PC-9 (cell line): ENCODE data around the gene SEMA6D. TPM values are rescaled to one million over a fixed set of nuclear protein-coding genes. Genes with fewer than 3 reads are reported as not detected.

Source experiments
- BruUV-seq: library from RNA; stranded (reverse); fragments of 400-500 nt; replicated peaks from 2 replicates; lab custom pipeline; 2021; lab: Mats Ljungman, UMichigan
- CTCF ChIA-PET: fragments of 300-600 bp; sonication (Branson Sonifier 250); formaldehyde crosslinking; loops from one replicate; lab custom pipeline; 2022; ENCODE audit warnings: antibody characterized with exemption; lab: Charles Lee
- POLR2A ChIA-PET: fragments of 300-600 bp; sonication (Branson Sonifier 250); formaldehyde crosslinking; loops from one replicate; lab custom pipeline; 2022; ENCODE audit warnings: antibody characterized with exemption; ENCODE audit not compliant: unreplicated experiment; lab: Charles Lee
- DNase-seq, 2 experiments: peaks; one replicate each; pipeline versions ENCODE4 v3.0.0 to v3.0.0-alpha.2; 2015 to 2022; ENCODE audit warnings: mixed read lengths in 1 of 2
- H2AFZ ChIP-seq: fragments of 200-600 bp; sonication (generic); 2 replicates; pipeline ENCODE4 v1.8.1; 2017; ENCODE audit warnings: antibody characterized with exemption
- H3F3A ChIP-seq: fragments of 200-600 bp; sonication (generic); 2 replicates; pipeline ENCODE4 v1.8.1; 2017; ENCODE audit warnings: antibody characterized with exemption, mild to moderate bottlenecking, low read depth; ENCODE audit not compliant: insufficient read depth
- H3K27ac ChIP-seq: fragments of 200-600 bp; sonication (generic); 2 replicates; pipeline ENCODE4 v1.6.1; 2016; ENCODE audit warnings: mixed run types
- H3K27me3 ChIP-seq: fragments of 200-600 bp; sonication (generic); 2 replicates; pipeline ENCODE4 v1.6.1; 2016; ENCODE audit warnings: low read depth, mixed run types; ENCODE audit not compliant: insufficient read depth
- H3K36me3 ChIP-seq: fragments of 200-600 bp; sonication (generic); 2 replicates; pipeline ENCODE4 v1.6.1; 2016; ENCODE audit warnings: low read depth, mixed run types
- H3K4me1 ChIP-seq: fragments of 200-600 bp; sonication (generic); replicated peaks from 2 replicates; pipeline ENCODE4 v1.6.1; 2016; ENCODE audit warnings: mixed run types; ENCODE audit not compliant: insufficient read depth
- H3K4me2 ChIP-seq: fragments of 200-600 bp; sonication (generic); 2 replicates; pipeline ENCODE4 v1.6.1; 2017; ENCODE audit warnings: mixed run types
- H3K4me3 ChIP-seq: fragments of 200-600 bp; sonication (generic); 2 replicates; pipeline ENCODE4 v1.6.1; 2016; ENCODE audit warnings: mixed run types
- H3K79me2 ChIP-seq: fragments of 200-600 bp; sonication (generic); 2 replicates; pipeline ENCODE4 v1.6.1; 2017; ENCODE audit warnings: low read depth, mixed run types
- H3K9me2 ChIP-seq: fragments of 200-600 bp; sonication (generic); 2 replicates; pipeline ENCODE4 v1.8.1; 2017; ENCODE audit warnings: mild to moderate bottlenecking; ENCODE audit not compliant: insufficient read depth
- H3K9me3 ChIP-seq: fragments of 200-600 bp; sonication (generic); 2 replicates; pipeline ENCODE4 v1.8.1; 2016; ENCODE audit warnings: low read depth; ENCODE audit not compliant: insufficient read depth
- H4K20me1 ChIP-seq: fragments of 200-600 bp; sonication (generic); 2 replicates; pipeline ENCODE4 v1.8.1; 2017; ENCODE audit not compliant: insufficient read depth
- EZH2 ChIP-seq: fragments of 200-600 bp; sonication (generic); IDR thresholded peaks from 2 replicates; pipeline ENCODE4 v1.8.0; 2017; ENCODE audit warnings: antibody characterized with exemption, low read depth
- intact Hi-C: fragments of 100-400 bp; cut with micrococcal nuclease; formaldehyde crosslinking; loops from one replicate; pipeline ENCODE4 v1.10.0; 2022; ENCODE audit not compliant: unreplicated experiment
- total RNA-seq: library from RNA; stranded (reverse); gene quantifications from 2 replicates; pipeline ENCODE4 v1.2.3, GENCODE V29; 2021
- TF ChIP-seq, protein P1 (sequence below): fragments of 200-600 bp; sonication (generic); conservative IDR thresholded peaks from 2 replicates; pipeline ENCODE4 v1.6.1; 2017; ENCODE audit warnings: mixed run types, antibody characterized with exemption, mild to moderate bottlenecking, moderate library complexity

SEMA6D gene
- total RNA-seq, 1 experiment from 2014 or later: not detected

DNA sequence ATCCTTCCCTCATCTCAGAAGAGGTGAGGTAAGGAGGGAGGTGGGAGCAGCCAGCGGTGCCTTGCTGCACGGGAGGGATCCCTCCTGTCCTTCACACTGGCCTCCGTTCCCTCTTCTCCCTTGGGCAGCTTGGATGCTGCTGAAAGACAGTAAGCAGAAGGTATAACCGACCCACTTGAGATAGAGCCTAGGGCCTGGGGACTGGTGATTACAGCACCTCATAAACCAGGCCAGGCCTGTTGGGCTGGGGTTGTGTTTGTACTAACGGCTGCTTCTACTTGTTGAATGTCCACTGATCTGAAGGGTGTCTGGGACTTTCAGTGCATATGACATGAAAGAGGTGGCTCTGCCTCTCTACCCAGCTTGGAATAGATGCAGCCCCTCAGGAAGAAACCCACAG is 25.0 kb downstream of the SEMA6D start:
- ChIA-PET CTCF (no interaction called here), POLR2A (no interaction called here)
- Histone ChIP-seq H4K20me1 (no peaks in the 10 kb centered on the region), H2AFZ (no peak overlapping the region), H3K36me3 (no peaks in the 10 kb centered on the region), H3K4me1 (no peaks in the 10 kb centered on the region), H3K4me2 (no peak overlapping the region), H3F3A (no peaks in the 10 kb centered on the region), H3K79me2 (no peaks in the 10 kb centered on the region), H3K9me3 (no peaks in the 10 kb centered on the region), H3K9me2 (no peaks in the 10 kb centered on the region), H3K4me3 (no peak overlapping the region), H3K27me3 (no peaks in the 10 kb centered on the region), H3K27ac (no peak overlapping the region)
- intact Hi-C loops: no loop called here
- DNase-seq: no peak
- BruUV-seq: no TSS peak
- TF ChIP-seq, protein P1, sequence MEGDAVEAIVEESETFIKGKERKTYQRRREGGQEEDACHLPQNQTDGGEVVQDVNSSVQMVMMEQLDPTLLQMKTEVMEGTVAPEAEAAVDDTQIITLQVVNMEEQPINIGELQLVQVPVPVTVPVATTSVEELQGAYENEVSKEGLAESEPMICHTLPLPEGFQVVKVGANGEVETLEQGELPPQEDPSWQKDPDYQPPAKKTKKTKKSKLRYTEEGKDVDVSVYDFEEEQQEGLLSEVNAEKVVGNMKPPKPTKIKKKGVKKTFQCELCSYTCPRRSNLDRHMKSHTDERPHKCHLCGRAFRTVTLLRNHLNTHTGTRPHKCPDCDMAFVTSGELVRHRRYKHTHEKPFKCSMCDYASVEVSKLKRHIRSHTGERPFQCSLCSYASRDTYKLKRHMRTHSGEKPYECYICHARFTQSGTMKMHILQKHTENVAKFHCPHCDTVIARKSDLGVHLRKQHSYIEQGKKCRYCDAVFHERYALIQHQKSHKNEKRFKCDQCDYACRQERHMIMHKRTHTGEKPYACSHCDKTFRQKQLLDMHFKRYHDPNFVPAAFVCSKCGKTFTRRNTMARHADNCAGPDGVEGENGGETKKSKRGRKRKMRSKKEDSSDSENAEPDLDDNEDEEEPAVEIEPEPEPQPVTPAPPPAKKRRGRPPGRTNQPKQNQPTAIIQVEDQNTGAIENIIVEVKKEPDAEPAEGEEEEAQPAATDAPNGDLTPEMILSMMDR: no peak
- no peak for TF ChIP-seq EZH2

DNA sequence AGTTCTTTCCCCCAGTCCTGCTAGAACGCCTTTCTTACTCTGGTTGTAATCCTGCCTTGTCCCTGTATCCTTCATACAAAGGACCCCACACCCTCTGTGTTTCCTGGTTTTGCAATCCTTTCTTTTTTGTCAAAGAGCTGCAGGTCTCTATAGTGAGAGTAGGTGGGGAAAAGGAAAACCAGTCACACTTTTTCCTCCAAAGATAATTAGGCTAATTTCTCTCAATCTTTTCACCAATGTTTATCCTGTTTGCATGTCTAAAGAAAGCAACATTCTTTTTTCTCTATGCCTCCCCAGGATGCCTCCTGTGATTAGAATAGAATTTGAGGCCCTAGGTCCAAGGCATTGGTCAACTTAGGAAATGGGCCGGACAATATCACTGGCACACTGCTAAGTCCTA is 25.4 kb downstream of the SEMA6D start:
- Histone ChIP-seq H3K4me3 (no peak overlapping the region), H3K36me3 (no peaks in the 10 kb centered on the region), H3K4me2 (no peak overlapping the region), H3K9me3 (no peaks in the 10 kb centered on the region), H2AFZ (no peak overlapping the region), H3K4me1 (no peaks in the 10 kb centered on the region), H3K27ac (no peak overlapping the region), H3F3A (no peaks in the 10 kb centered on the region), H4K20me1 (no peaks in the 10 kb centered on the region), H3K9me2 (no peaks in the 10 kb centered on the region), H3K27me3 (no peaks in the 10 kb centered on the region), H3K79me2 (no peaks in the 10 kb centered on the region)
- ChIA-PET POLR2A (no interaction called here), CTCF (no interaction called here)
- DNase-seq: no peak
- TF ChIP-seq, protein P1: no peak
- TF ChIP-seq EZH2: no peak
- no TSS peak for BruUV-seq
- intact Hi-C loops: no loop called here

DNA sequence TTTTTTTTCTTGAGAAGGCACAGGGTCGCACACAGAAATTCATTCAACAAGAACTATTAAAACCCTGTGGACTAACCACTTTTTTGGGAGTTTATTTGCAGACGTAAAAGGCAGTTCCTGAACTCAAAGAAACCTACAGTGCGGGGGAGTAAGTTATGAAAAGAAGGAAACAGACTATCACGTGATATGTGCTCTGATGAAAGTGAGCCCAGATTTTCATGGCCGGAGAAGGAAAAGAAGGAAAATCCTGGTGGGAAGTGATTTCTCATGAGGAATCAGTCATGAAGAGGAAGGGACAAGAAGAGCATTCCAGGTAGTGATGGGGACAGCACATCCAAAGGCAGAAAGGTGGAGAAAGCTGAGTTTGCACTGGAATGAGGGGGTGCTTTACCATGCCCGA is 26.1 kb downstream of the SEMA6D start:
- no peaks in the 10 kb centered on the region for H3K4me1 ChIP-seq
- ChIA-PET POLR2A (no interaction called here), CTCF (no interaction called here)
- H3K9me2 ChIP-seq: no peaks in the 10 kb centered on the region
- no peak for TF ChIP-seq EZH2
- TF ChIP-seq, protein P1: no peak
- intact Hi-C loops: no loop called here
- H3K79me2 ChIP-seq: no peaks in the 10 kb centered on the region
- H3K9me3 ChIP-seq: no peaks in the 10 kb centered on the region
- no peak for DNase-seq
- H3K27me3 ChIP-seq: no peaks in the 10 kb centered on the region
- H3F3A ChIP-seq: no peaks in the 10 kb centered on the region
- H4K20me1 ChIP-seq: no peaks in the 10 kb centered on the region
- no peak overlapping the region for H2AFZ ChIP-seq
- H3K36me3 ChIP-seq: no peaks in the 10 kb centered on the region
- no TSS peak for BruUV-seq
- no peak overlapping the region for H3K27ac ChIP-seq
- H3K4me2 ChIP-seq: no peak overlapping the region
- H3K4me3 ChIP-seq: no peak overlapping the region
